GM19468 (cell line): ENCODE measurements around the gene TGFBR3.

Experiments used
- ATAC-seq: cut with Tn5 transposase; IDR thresholded peaks from one replicate; pipeline ENCODE4 v1.9.1; 2021; ENCODE audit warnings: mild to moderate bottlenecking, moderate library complexity, moderate number of reproducible peaks; ENCODE audit not compliant: unreplicated experiment; ENCODE audit errors: extremely low read depth

TGFBR3 gene

GRCh38 chr1:91828583-91829281, 57.2 kb downstream of the TGFBR3 start:
- ATAC-seq = no peak

- ATAC-seq = no peak
These were observed 58.3 kb downstream of the TGFBR3 start for GRCh38 chr1:91827459-91828321.

GRCh38 chr1:91827087-91827458, 58.9 kb downstream of the TGFBR3 start:
- ATAC-seq = no peak

GRCh38 chr1:91826649-91827048, 59.3 kb downstream of the TGFBR3 start:
- no peak for ATAC-seq

- no peak for ATAC-seq
These were observed 59.7 kb downstream of the TGFBR3 start for GRCh38 chr1:91826248-91826647.

GRCh38 chr1:91821126-91821868, 64.7 kb downstream of the TGFBR3 start:
- no peak for ATAC-seq

- no peak for ATAC-seq
These were observed 66.7 kb downstream of the TGFBR3 start for GRCh38 chr1:91819038-91819788.

- no peak for ATAC-seq
These were observed 67.3 kb downstream of the TGFBR3 start for GRCh38 chr1:91818713-91818975.

- no peak for ATAC-seq
These were observed 68.6 kb downstream of the TGFBR3 start for GRCh38 chr1:91817211-91817905.

- ATAC-seq = no peak
These were observed 69.9 kb downstream of the TGFBR3 start for GRCh38 chr1:91816031-91816430.

- ATAC-seq = no peak
These were observed 71.5 kb downstream of the TGFBR3 start for GRCh38 chr1:91814448-91814847.

GRCh38 chr1:91813813-91814212, 72.1 kb downstream of the TGFBR3 start:
- no peak for ATAC-seq

- no peak for ATAC-seq
These were observed 74.5 kb downstream of the TGFBR3 start for GRCh38 chr1:91811363-91812025.

GRCh38 chr1:91809317-91809716, 76.6 kb downstream of the TGFBR3 start:
- no peak for ATAC-seq

GRCh38 chr1:91807921-91808620, 77.9 kb downstream of the TGFBR3 start:
- ATAC-seq = no peak

- ATAC-seq = no peak
These were observed 78.9 kb downstream of the TGFBR3 start for GRCh38 chr1:91806769-91807700.

GRCh38 chr1:91806181-91806768, 79.7 kb downstream of the TGFBR3 start:
- ATAC-seq = no peak
